H1 (cell line): Measurements from ENCODE around the gene ST8SIA2. TPM values are rescaled to one million over a fixed set of nuclear protein-coding genes. Genes with fewer than 3 reads are reported as not detected.

Experiments
- CTCF ChIA-PET: fragments of 300-600 bp; sonication (Branson Sonifier 250); formaldehyde crosslinking; loops from one replicate; lab custom pipeline; 2021; ENCODE audit not compliant: partially characterized antibody; lab: Charles Lee
- POLR2A ChIA-PET: fragments of 300-600 bp; sonication (Branson Sonifier 250); formaldehyde crosslinking; loops from one replicate; lab custom pipeline; 2021; ENCODE audit warnings: inconsistent platforms; ENCODE audit not compliant: partially characterized antibody; lab: Charles Lee
- DNase-seq, 2 experiments: peaks; one replicate each; pipeline versions ENCODE4 v3.0.0 to v3.0.0-alpha.2; 2010 to 2022; ENCODE audit warnings: low spot score in 2 of 2, low read depth in 1 of 2, mixed read lengths in 1 of 2
- FAIRE-seq: peaks from 2 replicates; lab custom pipeline; 2011; peaks lifted over from hg19 to GRCh38; lab: Jason Lieb, UNC
- H2AFZ ChIP-seq: 2 replicates; pipeline ENCODE4 v1.8.1; 2012; ENCODE audit warnings: low read length, inconsistent platforms
- H2AK5ac ChIP-seq: 2 replicates; pipeline ENCODE4 v1.6.1; 2013; ENCODE audit warnings: low read depth, low read length
- H2BK120ac ChIP-seq: replicated peaks from 2 replicates; pipeline ENCODE3; 2013; ENCODE audit warnings: low read depth, low read length, inconsistent platforms
- H2BK12ac ChIP-seq: 2 replicates; pipeline ENCODE4 v1.6.1; 2013; ENCODE audit warnings: low read depth, low read length
- H2BK15ac ChIP-seq: 2 replicates; pipeline ENCODE4 v1.6.1; 2013; ENCODE audit warnings: low read length
- H2BK20ac ChIP-seq: 2 replicates; pipeline ENCODE4 v1.6.1; 2013; ENCODE audit warnings: low read length
- H2BK5ac ChIP-seq: 2 replicates; pipeline ENCODE4 v1.6.1; 2013; ENCODE audit warnings: low read depth, low read length
- H3K14ac ChIP-seq: 2 replicates; pipeline ENCODE4 v1.6.1; 2013; ENCODE audit warnings: inconsistent platforms; ENCODE audit not compliant: insufficient read length
- H3K18ac ChIP-seq: 2 replicates; pipeline ENCODE4 v1.6.1; 2013; ENCODE audit warnings: low read length; ENCODE audit errors: extremely low read depth
- H3K23ac ChIP-seq: 2 replicates; pipeline ENCODE4 v1.6.1; 2013; ENCODE audit warnings: inconsistent platforms; ENCODE audit not compliant: insufficient read length
- H3K23me2 ChIP-seq: 2 replicates; pipeline ENCODE4 v1.6.1; 2013; ENCODE audit warnings: low read depth, low read length
- H3K27ac ChIP-seq: 2 replicates; pipeline ENCODE4 v1.6.1; 2011; ENCODE audit warnings: low read depth, low read length, inconsistent platforms
- H3K27me3 ChIP-seq, 4 experiments: replicated peaks in 1 of 4; 1 replicate in 1 of 4; 2 replicates in 3 of 4; pipeline versions ENCODE4 v1.6.1 to v1.8.1; 2011 to 2013; ENCODE audit warnings: low read length in 3 of 4, mild to moderate bottlenecking in 3 of 4, inconsistent platforms in 2 of 4, mixed read lengths in 2 of 4, moderate library complexity in 1 of 4; ENCODE audit not compliant: control insufficient read depth in 3 of 4, insufficient read depth in 3 of 4; ENCODE audit errors: extremely low read depth in 1 of 4
- H3K36me3 ChIP-seq, 4 experiments: 2 replicates each; pipeline versions ENCODE4 v1.6.1 to v1.8.1; 2011 to 2013; ENCODE audit warnings: mild to moderate bottlenecking in 4 of 4, low read length in 3 of 4, moderate library complexity in 2 of 4, control low read depth in 1 of 4, inconsistent platforms in 1 of 4; ENCODE audit not compliant: insufficient read depth in 4 of 4, control insufficient read depth in 2 of 4
- H3K4ac ChIP-seq: replicated peaks from 2 replicates; pipeline ENCODE3; 2013; ENCODE audit warnings: low read length, low read depth, mixed read lengths, inconsistent platforms; ENCODE audit not compliant: insufficient read length
- H3K4me1 ChIP-seq, 4 experiments: replicated peaks in 1 of 4; 1 replicate in 1 of 4; 2 replicates in 3 of 4; pipeline versions ENCODE4 v1.6.1 to v1.8.1; 2011 to 2013; ENCODE audit warnings: low read length in 3 of 4, inconsistent platforms in 2 of 4, mixed read lengths in 1 of 4; ENCODE audit not compliant: insufficient read depth in 4 of 4, control insufficient read depth in 3 of 4
- H3K4me2 ChIP-seq, 2 experiments: 2 replicates each; pipeline versions ENCODE4 v1.6.1 to v1.8.1; 2011 to 2013; ENCODE audit warnings: low read depth in 2 of 2, low read length in 2 of 2, control low read depth in 1 of 2, inconsistent platforms in 1 of 2, mild to moderate bottlenecking in 1 of 2; ENCODE audit not compliant: insufficient read depth in 1 of 2
- H3K4me3 ChIP-seq, 4 experiments: fragments of 200-600, 300-600 bp in 1 of 4; sonication (generic), shearing (Covaris generic), sonication (Bioruptor Twin) in 1 of 4; 2 replicates each; pipeline versions ENCODE4 v1.5.1 to v1.8.1; 2011 to 2016; ENCODE audit warnings: low read length in 4 of 4, low read depth in 3 of 4, control low read depth in 2 of 4, inconsistent platforms in 2 of 4, mild to moderate bottlenecking in 2 of 4, mixed read lengths in 1 of 4, moderate library complexity in 1 of 4; ENCODE audit not compliant: insufficient read depth in 2 of 4; ENCODE audit errors: extremely low read depth in 1 of 4
- H3K56ac ChIP-seq: replicated peaks from 2 replicates; pipeline ENCODE3; 2013; ENCODE audit warnings: low read depth, mild to moderate bottlenecking, mixed read lengths, low read length, inconsistent platforms; ENCODE audit not compliant: insufficient read length
- H3K79me1 ChIP-seq: 2 replicates; pipeline ENCODE4 v1.6.1; 2013; ENCODE audit warnings: low read depth, low read length, control low read depth
- H3K79me2 ChIP-seq, 2 experiments: 2 replicates each; pipeline versions ENCODE4 v1.6.1 to v1.8.1; 2012 to 2013; ENCODE audit warnings: low read length in 2 of 2, mild to moderate bottlenecking in 2 of 2, inconsistent platforms in 1 of 2; ENCODE audit not compliant: insufficient read depth in 2 of 2, control insufficient read depth in 1 of 2
- H3K9ac ChIP-seq, 4 experiments: replicated peaks in 1 of 4; 1 replicate in 1 of 4; 2 replicates in 3 of 4; pipeline versions ENCODE4 v1.6.1 to v1.8.1; 2011 to 2013; ENCODE audit warnings: low read depth in 3 of 4, low read length in 3 of 4, control low read depth in 2 of 4, mild to moderate bottlenecking in 2 of 4, moderate library complexity in 2 of 4, inconsistent platforms in 1 of 4; ENCODE audit errors: extremely low read depth in 1 of 4
- H3K9me3 ChIP-seq, 2 experiments: 2 replicates each; pipeline versions ENCODE4 v1.6.1 to v1.8.1; 2012 to 2013; ENCODE audit warnings: mild to moderate bottlenecking in 2 of 2, moderate library complexity in 2 of 2, control low read depth in 1 of 2, inconsistent platforms in 1 of 2, low read depth in 1 of 2, low read length in 1 of 2, mixed read lengths in 1 of 2; ENCODE audit not compliant: insufficient read depth in 2 of 2
- H4K20me1 ChIP-seq, 2 experiments: replicated peaks in 1 of 2; 2 replicates each; pipeline versions ENCODE3 to v1.8.1; 2011 to 2013; ENCODE audit warnings: inconsistent platforms in 2 of 2, low read length in 2 of 2, mild to moderate bottlenecking in 1 of 2; ENCODE audit not compliant: insufficient read depth in 2 of 2, control insufficient read depth in 1 of 2
- H4K5ac ChIP-seq: 2 replicates; pipeline ENCODE4 v1.6.1; 2013; ENCODE audit warnings: low read length, low read depth, mixed read lengths, inconsistent platforms; ENCODE audit not compliant: insufficient read length
- H4K8ac ChIP-seq: 2 replicates; pipeline ENCODE4 v1.8.0; 2013; ENCODE audit warnings: mild to moderate bottlenecking, moderate library complexity, low read length, inconsistent platforms; ENCODE audit not compliant: insufficient read depth; ENCODE audit errors: extremely low read depth
- H4K91ac ChIP-seq: replicated peaks from 2 replicates; pipeline ENCODE3; 2013; ENCODE audit warnings: low read length, mixed read lengths, inconsistent platforms; ENCODE audit not compliant: insufficient read length
- CHD1 ChIP-seq: IDR thresholded peaks from 2 replicates; pipeline ENCODE4 v1.6.1; 2012; ENCODE audit warnings: low read depth, low read length, improper control_type of control experiment
- GTF2F1 ChIP-seq: IDR thresholded peaks from 2 replicates; pipeline ENCODE4 v1.6.1; 2012; ENCODE audit warnings: low read depth, low read length, improper control_type of control experiment, borderline replicate concordance
- RBBP5 ChIP-seq: IDR thresholded peaks from 2 replicates; pipeline ENCODE4 v1.7.1; 2012; ENCODE audit warnings: low read depth, mild to moderate bottlenecking, inconsistent platforms, low read length, moderate library complexity, borderline replicate concordance
- SAP30 ChIP-seq: fragments of 300-600 bp; sonication (generic); IDR thresholded peaks from 2 replicates; pipeline ENCODE4 v1.7.1; 2012; ENCODE audit warnings: low read length, moderate library complexity, mild to moderate bottlenecking, inconsistent platforms; ENCODE audit not compliant: insufficient read depth, insufficient replicate concordance
- WGBS, 2 experiments: shearing (Covaris generic) in 1 of 2; methylation state at CpG; one replicate each; pipeline versions ENCODE4 v1.1.6 to v1.1.7; 2013 to 2015; ENCODE audit warnings: low lambda C conversion rate in 2 of 2, mixed read lengths in 2 of 2, inconsistent platforms in 1 of 2, low coverage in 1 of 2, missing lambda C conversion rate in 1 of 2; ENCODE audit not compliant: insufficient replicate concordance in 2 of 2, insufficient coverage in 1 of 2, insufficient read length in 1 of 2; ENCODE audit errors: extremely low coverage in 1 of 2, missing lambda C conversion rate in 1 of 2; 5-methylcytosine and 5-hydroxymethylcytosine counted together
- polyA plus RNA-seq, 7 experiments: library from polyadenylated mRNA; depleted of rRNA in 3 of 7; stranded (reverse) in 5 of 7; unstranded in 2 of 7; fragments of >200 nt in 5 of 7; fragments of 200-250 nt in 2 of 7; gene quantifications; 1 replicate in 5 of 7; 2 replicates in 1 of 7; 4 replicates in 1 of 7; pipeline versions ENCODE4 v1.2.1 to v1.2.3, GENCODE V29; 2011 to 2013; ENCODE audit warnings: missing spikeins in 2 of 7, mixed read lengths in 2 of 7
- total RNA-seq: library from RNA; stranded (reverse); fragmentation: NEBNext Ultra II Directional; extraction: Animal tissue kit (Norgen Biotek cat#: 25700); gene quantifications from 2 replicates; pipeline ENCODE4 v1.2.1, GENCODE V29; 2021
- TF ChIP-seq, protein P1 (sequence below): IDR thresholded peaks from 2 replicates; pipeline ENCODE4 v1.6.1; 2011; ENCODE audit warnings: low read length, improper control_type of control experiment
- TF ChIP-seq, protein P2 (sequence below): IDR thresholded peaks from 2 replicates; pipeline ENCODE4 v1.6.1; 2012; ENCODE audit warnings: inconsistent platforms

Gene ST8SIA2
- total and polyA plus RNA-seq, 2 of the 8 experiments (the other 6 are each of a cell fraction or from before 2014, with no cell fraction given): 3.0 to 4.5 TPM

DNA sequence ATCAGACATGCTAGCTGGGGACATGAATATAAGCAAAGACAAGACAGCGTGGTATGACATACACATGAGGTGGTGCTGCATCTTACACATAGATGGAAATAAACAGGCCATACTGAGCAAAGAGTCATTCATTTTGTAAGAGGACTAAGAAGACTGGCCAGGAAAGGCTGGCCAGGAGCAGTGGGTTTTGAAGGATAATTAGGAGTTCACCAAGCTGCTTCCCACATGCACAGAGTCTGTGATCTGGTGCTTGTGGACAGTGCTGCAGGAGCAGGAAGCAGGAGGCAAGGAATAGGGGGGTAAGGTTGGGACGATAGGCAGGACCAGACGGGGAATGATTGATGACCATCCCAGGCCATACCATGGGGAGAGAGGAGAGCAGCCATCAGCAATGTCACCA is 41.5 kb downstream of the ST8SIA2 start:
- no peak overlapping the region for H2AFZ ChIP-seq
- CTCF ChIA-PET: interaction anchor here (0.9 to 1.6 kb wide), 5 partner anchors 9 to 338 kb away, joined by 3 to 4 read pairs (median 3); no protein-coding TSS in a partner anchor
- no peak overlapping the region for H3K4ac ChIP-seq
- no peak overlapping the region for H3K14ac ChIP-seq
- H3K9ac ChIP-seq: no peak overlapping the region
- H2BK120ac ChIP-seq: no peak overlapping the region
- WGBS, 2 experiments: 86% methylated on average over 3 of the region's 3 CpGs; no CpG with 5 or more reads in 1 of the 2 experiments
- DNase-seq (no peak), FAIRE-seq (no peak)
- H4K8ac ChIP-seq: no peak overlapping the region
- H2BK20ac ChIP-seq: no peak overlapping the region
- no peaks in the 10 kb centered on the region for H3K79me1 ChIP-seq
- no peak overlapping the region for H4K5ac ChIP-seq
- H2BK15ac ChIP-seq: no peak overlapping the region
- no peak overlapping the region for H3K23ac ChIP-seq
- H3K4me2 ChIP-seq: no peak overlapping the region
- no peak overlapping the region for H3K4me3 ChIP-seq
- H3K36me3 ChIP-seq: no peaks in the 10 kb centered on the region; a peak in 1 of 8 replicates
- H2BK5ac ChIP-seq: no peak overlapping the region
- H3K27ac ChIP-seq: no peak overlapping the region
- H3K4me1 ChIP-seq: peaks cover 0 to 3% (median under 1%) of the 10 kb centered on the region in 4 experiments; a peak in 2 of 7 replicates
- no peaks in the 10 kb centered on the region for H3K9me3 ChIP-seq
- no peaks in the 10 kb centered on the region for H3K23me2 ChIP-seq
- no peaks in the 10 kb centered on the region for H3K79me2 ChIP-seq
- H3K27me3 ChIP-seq: no peaks in the 10 kb centered on the region
- no peak overlapping the region for H2AK5ac ChIP-seq
- H3K56ac ChIP-seq: no peak overlapping the region
- H4K20me1 ChIP-seq: no peaks in the 10 kb centered on the region
- H3K18ac ChIP-seq: no peak overlapping the region
- H2BK12ac ChIP-seq: no peak overlapping the region
- TF ChIP-seq, protein P1, sequence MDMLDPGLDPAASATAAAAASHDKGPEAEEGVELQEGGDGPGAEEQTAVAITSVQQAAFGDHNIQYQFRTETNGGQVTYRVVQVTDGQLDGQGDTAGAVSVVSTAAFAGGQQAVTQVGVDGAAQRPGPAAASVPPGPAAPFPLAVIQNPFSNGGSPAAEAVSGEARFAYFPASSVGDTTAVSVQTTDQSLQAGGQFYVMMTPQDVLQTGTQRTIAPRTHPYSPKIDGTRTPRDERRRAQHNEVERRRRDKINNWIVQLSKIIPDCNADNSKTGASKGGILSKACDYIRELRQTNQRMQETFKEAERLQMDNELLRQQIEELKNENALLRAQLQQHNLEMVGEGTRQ: no peak
- TF ChIP-seq, protein P2, sequence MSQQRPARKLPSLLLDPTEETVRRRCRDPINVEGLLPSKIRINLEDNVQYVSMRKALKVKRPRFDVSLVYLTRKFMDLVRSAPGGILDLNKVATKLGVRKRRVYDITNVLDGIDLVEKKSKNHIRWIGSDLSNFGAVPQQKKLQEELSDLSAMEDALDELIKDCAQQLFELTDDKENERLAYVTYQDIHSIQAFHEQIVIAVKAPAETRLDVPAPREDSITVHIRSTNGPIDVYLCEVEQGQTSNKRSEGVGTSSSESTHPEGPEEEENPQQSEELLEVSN: no peak
- TF ChIP-seq RBBP5 (no peak), SAP30 (no peak), CHD1 (no peak), GTF2F1 (no peak)
- no peak overlapping the region for H4K91ac ChIP-seq
- POLR2A ChIA-PET: no interaction called here
